ENCODE measurements around the gene PDLIM3.

GRCh38 chr4:185560316-185560715 is 25.0 kb upstream of the PDLIM3 start:
- TF ChIP-seq CTCF (IDR thresholded peaks at IDR 0.05; ENCODE audit: low read depth, low read length, poor library complexity, severe bottlenecking) (no peak), EZH2phosphoT487 (IDR thresholded peaks at IDR 0.05; ENCODE audit: borderline replicate concordance, low read length) (no peak)

Measured in DOHH2 (cell line).